GM19455 (cell line): Measurements from ENCODE around the gene NOP14.
A peak's percentile ranks its signal among the peaks of the same experiment; 100 is the strongest.
"Not testable (repeated sequence)": the region's sequence is repeated elsewhere in the genome, so short reads cannot be mapped to it uniquely, and the experiment has no call there.

Experiments
- ATAC-seq: cut with Tn5 transposase; IDR thresholded peaks from one replicate; pipeline ENCODE4 v1.9.1; 2021; ENCODE audit not compliant: unreplicated experiment

Gene NOP14

DNA sequence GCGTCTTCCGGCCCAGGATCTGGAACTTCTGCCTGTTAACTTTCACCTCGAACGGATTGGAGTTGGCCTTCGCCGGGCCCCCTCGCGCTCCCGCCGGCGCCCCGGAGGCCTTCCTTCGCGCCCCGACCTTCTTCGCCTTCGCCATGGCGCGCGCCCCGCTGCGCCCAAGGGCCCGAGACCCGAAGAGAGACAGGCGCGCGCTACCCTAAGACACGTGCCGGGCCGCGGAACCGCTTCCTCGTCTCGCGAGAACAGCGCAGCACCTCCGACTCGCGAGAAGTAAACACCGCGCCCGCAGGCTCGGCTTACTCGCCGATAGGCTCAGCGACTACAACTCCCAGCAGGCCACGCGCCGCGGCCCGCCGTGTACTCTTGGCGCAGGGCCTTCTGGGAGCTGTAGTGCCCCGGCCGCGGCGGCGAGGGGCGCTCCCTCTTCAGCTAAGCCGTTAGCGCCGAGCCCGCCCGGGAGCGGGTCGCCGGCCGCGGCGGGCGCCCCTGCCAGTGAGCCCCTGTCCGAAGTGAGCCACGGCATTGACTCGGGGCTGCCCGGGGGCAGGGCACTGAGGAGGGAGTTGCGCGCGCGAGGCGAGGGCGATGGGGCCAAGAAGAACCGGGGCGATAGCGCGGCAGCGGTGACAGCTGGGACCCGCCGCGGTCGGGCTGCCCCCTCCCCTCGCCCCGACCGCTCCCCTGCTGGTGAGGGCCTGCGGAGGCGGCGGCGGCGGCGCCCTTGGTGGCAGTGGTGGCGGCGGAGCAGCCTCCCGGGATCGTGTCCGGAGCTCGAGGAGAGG, at the start of gene NOP14, which contains the start of gene GRK4:
Gene NOP14, minus strand, starts transcription at position 232 of the 791 bp plus-strand sequence. Its CDS starts 87 bp downstream, at position 145.
Gene GRK4, plus strand, starts transcription at position 397 of the 791 bp plus-strand sequence. CDS start 500 bp downstream, outside the sequence.
- ATAC-seq = peak; percentile 90

DNA sequence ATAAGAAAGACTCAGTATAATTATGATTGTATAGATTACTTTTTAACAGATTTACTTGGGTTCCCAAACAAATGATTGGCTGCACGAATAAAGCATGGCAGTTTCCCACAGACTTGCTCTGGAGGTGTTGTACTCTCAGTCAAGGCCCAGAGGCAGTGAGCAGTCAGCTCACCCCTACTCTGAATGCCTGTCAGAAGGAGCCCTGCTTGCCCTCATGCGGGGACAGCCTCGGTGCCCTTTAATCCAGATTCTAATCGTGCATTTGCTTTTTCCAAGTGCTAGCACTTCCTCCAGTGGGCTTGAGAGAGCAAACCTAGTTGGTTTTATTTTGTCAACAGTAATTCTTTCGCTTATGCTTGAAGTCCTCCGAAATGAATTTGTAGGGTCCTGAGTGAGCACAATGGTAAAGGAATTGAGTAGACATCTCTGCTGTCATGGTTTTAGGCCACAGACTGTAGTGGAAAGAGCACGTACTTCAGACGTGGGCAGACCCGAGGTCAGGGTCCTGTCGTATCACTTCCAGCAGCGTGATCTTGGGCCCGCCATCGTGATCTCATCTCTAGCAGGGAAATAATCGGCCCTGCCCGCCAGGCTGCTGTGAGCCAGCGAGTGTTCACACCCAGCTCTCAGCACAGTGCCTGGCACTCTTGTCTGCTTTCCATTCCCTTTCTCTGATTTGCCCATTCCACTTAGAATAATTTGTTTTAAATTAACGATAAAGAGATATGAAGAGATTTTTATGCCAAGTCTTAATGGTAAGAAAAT, 48.4 kb upstream of the NOP14 start:
- no peak for ATAC-seq

DNA sequence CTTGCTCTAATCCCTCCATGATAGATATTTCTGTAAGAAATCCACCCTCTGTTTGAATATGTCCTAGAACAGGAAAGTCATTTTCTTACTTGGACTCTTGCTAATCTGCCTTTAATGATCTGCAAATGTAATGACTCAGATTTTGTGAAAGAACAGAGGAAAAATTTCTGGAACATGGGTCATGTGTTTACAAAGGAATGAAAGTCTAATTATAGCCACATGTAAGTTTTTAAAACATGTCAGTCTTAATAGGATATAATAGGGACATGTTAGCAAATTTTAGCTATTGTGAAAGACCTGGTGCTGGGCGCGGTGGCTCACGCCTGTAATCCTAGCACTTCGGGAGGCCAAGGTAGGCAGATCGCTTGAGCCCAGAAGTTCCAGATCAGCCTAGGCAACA, 47.8 kb upstream of the NOP14 start:
- no peak for ATAC-seq

DNA sequence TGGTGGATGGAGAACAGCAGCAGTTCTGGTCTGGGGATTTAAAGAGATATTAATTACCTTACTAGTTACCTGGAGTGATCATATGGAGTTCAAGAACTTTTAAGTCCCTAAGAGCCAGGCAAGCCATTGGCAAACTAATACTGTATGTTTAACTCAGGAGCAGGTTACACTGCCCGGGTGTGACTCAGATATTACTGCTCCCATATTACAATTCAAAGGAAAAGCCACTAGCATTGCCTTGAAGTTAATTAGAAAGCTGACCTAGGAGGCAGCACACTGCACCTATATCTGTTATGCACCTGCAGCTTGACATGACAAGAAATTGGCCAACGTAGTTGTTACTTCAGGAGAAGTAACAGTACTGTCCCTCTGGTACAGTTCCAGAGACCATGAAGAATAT, 47.4 kb upstream of the NOP14 start:
- no peak for ATAC-seq

DNA sequence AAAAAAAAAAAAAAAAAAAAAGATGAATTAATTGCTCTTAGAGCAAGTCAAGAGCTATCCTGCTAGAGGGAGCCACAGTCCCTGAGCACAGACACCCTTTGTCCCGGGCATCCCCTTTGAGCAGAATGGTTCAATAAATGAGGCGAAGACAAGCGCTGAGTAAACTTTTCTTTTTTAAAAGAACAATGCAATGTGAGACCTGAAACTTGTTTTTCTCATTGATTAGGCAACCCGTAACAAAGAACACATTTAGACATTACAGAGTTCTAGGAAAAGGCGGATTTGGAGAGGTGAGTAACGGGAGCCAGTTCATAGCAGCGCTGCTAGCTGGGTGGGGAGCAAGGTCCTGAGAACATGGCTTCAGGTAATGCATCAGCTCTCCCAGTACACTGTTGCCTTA, 46.2 kb upstream of the NOP14 start:
- no peak for ATAC-seq

DNA sequence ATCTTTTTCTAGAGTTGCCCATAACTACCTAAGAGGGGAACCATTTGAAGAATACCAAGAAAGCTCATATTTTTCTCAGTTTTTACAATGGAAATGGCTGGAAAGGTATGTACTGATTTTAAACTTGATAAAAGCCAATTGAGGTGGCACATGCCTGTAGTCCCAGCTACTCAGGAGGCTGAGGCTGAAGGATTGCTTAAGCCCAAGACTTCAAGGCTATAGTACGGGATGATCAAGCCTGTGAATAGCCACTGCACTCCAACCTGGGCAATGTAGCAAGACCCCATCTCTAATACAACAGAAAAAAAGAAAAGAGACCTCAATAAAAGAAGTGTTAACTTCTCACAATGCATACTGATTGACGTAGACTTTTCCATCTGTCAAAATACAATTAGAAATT, 44.5 kb upstream of the NOP14 start:
- ATAC-seq = no peak

DNA sequence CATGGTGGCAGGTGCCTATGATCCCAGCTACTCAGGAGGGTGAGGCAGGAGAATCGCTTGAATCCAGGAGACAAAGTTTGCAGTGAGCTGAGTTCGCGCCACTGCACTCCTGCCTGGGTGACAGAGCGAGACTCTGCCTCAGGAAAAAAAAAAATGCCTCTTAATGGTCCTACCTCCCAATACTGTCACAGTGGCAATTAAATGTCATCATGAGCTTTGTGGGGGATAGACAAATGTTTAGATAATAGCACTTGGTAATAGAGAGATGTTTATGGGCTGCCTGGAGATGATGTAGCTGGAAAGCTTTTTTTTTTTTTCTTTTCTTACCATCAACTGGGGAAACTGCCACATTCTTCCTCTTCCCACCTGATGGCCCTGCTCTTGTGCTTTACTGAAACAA, 33.2 kb upstream of the NOP14 start:
- no peak for ATAC-seq

DNA sequence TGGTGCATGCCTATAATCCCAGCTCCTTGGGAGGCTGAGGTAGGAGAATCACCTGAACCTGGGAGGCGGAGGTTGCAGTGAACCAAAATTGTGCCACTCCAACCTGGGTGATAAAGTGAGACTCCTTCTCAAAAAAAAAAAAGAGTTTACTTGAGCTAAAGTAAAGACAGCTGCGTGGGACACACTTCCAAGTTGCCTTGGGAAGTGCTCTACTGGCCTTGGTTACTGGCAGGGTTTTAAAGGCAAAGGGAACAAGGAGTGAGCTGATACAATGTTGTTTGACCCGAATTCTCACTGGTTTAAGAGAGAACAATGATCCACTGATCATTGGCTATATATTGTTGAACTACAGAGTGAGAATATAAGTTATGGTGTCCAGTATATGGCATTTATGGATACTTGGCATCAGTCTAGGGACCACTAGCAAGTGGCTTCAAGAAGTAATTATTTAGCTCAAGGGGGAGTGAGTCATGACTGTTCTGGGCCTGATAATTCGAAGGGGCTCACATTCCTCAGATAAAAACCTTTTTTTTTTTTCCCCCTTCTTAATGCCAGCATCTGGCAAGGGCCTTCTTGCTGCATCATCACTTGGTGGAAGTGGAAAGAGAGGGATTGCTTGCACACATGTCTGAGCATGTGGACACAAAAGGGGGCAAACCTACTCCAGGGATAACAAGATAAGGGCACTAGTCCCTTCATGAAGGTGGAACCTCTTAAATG, 32.5 kb upstream of the NOP14 start:
- ATAC-seq = no peak

DNA sequence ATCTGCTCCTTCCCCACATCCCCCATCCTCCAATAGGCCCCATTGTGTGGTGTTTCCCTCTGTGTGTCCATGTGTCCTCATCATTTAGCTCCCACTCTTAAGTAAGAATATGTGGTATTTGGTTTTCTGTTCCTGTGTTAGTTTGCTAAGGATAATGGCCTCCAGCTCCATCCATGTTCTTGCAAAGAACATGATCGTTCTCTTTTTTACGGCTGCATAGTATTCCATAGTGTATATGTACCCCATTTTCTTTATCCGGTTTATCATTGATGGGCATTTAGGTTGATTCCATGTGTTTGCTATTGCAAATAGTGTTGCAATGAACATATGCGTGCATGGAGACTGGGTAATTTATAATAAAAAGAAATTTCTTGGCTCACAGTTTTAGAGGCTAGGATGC, 31.7 kb upstream of the NOP14 start:
- no peak for ATAC-seq

DNA sequence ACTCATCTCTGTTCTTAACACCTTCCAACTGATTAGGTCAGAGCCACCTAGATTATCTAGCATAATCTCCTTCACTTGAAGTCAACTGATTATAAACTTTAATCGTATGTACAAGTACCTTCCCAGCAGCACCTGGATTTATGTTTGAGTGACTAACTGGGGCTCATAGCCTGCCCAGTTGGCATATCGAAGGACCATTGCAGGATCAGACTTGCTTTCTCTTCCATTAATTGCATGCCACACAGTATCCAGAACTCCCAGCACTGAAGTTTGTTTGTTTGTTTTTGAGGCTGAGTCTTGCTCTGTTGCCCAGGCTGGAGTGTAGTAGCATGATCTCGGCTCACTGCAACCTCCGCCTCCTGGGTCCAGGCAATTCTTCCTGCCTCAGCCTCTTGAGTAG, 28.0 kb upstream of the NOP14 start:
- ATAC-seq = no peak

DNA sequence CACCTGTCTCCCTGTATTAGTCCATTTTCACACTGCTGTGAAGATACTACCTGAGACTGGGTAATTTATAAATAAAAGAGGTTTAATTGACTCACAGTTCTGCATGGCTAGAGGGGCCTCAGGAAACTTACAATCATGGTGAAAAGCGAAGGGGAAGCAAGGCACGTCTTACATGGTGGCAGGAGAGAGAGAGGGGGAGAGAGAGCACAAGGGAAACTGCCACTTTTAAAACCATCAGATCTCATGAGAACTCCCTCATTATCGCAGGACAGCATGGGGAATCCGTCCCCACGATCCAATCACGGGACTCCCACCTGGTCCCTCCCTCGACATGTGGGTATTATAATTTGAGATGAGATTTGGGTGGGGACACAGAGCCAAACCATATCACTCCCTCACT, 20.5 kb upstream of the NOP14 start:
- ATAC-seq = not testable (repeated sequence)

DNA sequence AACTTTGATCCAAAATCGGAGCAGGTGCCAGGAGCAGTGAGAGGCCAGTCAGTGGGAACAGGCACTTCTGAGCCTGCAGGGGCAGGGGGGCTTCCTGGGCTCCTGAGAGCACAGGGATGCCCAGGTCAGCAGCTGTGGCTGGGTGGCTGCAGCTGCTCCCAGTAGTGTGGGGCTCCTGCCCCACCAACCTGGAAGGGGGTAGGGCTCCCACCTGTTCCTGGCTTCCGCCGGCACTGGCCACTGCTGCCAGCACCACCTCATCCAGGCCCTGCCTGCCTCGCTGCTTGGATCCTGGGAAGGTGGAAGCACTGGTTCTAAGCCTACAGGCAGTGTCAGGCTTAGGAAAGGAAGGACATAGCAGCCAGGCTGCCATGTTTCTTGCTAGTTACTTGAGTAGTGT, 18.8 kb upstream of the NOP14 start:
- no peak for ATAC-seq

DNA sequence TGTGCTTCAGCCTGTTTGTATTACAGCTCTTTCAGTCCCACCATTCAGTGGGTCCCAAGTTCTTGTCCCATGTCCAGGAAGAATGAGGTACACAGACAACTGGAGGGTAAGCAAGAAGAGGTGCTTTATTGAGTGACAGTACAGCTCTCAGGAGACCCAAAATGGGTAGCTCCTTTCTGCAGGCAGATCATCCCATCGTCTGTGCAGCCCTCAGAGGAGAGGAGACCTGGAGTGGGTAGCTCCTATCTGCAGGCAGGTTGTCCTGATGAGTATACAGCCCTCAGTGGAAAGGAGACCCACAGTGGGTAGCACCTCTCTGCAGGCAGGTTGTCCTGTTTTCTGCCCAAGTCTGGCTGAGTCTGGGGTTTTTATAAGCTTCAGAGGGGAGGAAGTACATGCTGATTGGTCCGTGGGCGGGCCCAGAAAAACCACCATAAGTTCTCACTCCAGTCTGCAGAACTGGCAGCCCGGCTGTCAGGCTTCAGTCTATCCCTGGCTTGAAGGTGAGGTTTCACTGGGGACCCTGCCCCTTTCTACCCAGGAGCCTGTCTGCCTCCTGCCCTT, 18.1 kb upstream of the NOP14 start:
- no peak for ATAC-seq

DNA sequence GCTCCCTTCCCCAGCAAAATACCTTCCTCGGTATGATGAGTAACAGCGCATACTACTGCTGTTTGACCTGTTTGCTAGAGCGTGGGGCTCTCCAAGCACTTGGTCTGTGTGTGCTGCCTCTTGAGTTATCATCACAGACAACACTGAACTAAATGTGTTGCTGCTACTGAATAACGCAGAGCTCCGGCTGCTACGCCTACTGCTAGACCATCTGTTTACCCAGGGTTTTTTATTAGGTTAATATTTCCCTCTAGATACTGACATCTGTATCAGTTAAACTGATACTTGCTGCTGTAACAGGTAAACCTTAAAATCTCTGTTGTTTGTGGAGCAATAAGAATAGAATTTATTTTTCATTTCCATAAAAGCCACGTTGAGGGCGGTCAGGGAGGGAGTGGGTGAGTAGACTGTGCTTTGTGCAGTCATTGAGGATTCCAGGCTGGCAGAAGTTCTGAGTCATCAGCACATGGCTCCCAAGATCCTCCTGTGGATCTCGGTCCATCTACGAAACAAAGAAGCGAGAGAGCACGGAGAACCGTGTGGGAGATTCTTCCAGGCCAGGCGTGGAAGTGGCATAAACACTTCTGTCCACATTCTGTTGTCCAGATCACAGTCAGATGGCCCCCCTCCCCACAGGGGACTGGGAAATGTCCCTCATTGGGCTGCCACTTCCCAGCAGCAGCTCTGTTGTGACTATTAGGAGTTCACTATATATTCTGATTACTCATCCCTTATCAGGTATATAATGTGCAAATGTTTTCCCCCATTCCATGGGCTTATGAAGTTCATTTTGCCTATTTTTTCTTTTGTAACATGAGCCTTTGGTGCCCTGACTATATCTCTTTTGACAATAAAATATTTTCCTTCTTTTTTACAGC, 14.2 kb upstream of the NOP14 start:
- no peak for ATAC-seq

DNA sequence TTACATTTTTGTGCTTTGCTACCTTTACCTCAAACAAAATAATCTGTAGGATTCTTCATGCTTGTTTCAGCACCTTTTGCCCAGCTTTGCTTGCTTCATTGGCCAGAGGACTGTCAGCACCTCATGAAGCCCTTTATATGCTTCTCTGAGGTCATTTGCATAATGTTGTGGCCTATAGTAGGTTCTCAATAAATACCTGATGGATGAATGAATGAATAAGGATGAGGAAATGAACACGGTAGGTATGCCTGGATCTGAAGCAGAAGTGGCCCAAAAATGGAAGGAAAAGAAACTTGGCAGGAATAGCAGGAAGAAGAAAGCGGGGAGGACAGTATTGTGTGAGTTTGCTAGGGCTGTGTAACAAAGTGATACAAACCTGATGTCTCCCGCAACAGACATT, 8.1 kb upstream of the NOP14 start:
- no peak for ATAC-seq

DNA sequence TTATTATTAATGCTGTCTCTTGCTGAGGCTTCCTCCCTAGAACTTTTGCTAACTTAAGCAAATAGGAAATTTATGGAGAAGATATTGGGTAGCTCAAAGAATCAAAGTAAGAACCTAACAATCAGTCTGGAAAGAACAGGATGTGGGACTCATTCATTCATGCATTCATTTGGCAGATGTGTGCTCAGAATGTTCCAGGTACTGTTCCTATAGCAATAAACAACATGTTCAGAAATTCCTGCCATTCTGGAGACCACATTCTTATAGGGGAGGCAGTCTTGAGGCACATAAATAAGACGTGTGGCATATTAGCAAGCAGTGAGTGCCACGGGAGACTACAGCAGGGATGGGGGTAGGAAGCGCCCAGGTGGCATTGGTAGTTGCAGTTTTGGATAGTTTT, 5.2 kb upstream of the NOP14 start:
- ATAC-seq = no peak

DNA sequence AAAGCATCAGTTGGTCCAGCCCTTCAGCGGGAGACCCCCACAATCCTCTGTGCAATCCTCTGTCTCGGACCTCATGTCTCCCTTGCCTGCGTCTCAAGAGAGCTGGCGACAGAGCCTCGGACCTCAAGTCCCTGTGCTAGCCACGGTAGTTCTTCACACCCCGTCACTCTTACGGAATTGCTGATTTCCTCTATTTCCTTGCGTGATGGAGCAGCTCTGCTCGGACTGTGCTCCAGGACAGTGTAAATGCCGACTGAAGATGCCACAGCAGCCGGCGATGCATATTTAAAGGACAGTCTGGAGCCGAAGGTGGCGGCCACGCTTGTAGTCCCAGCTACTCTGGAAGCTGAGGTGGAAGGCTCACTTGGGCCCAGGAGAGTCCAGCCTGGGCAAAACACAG, 2.1 kb upstream of the NOP14 start:
- no peak for ATAC-seq

DNA sequence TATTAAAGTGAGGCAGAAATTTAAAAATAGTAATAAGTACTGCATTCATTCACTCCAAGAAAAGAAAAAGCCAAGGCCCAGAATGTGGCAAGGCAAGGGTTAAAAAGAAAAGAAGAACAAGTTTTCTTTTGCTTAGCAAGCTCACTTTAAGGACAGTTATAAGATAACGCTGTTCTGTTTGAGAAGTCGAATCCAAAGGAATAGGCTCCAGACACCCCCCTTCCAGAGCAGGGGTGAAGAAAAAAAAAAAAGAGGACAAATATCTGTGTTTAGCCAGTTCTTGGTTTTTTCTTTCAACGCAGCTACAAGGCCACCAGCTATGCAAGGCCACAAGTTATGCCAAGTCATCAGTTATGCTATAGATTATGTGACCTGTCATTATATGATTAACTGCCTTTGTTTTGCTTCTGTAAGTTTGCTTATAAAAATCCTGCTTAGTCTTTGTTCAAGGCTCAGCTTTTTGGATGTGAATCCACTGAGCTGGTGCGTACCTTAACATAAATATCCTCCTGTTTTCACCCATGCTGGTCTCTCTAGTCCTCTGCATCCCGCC, 1.6 kb upstream of the NOP14 start:
- ATAC-seq = no peak

DNA sequence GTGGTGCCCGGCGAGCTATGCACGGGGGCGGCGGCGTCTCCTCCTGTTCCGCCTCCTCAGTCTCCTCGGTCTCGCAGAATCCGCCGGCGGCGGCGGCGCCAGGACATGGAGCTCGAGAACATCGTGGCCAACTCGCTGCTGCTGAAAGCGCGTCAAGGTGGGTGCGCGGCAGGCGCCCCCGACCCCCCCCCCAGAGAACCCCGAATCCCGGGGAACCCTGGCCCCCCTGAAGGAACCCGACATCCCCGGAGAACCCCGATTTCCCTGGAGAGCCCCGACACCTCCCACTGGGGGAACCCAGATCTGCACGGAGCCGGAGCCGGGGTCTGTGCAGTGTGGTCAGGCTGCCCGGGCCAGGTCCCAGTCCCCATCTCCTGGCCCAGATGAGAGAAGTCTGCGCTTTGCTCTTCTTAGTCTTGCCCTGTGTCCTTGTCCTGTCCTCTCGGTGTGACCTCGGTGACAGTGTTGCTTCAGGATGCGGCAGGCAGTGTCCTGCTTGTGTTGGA, 813 bp upstream of the NOP14 start:
- peak; percentile 27 for ATAC-seq

DNA sequence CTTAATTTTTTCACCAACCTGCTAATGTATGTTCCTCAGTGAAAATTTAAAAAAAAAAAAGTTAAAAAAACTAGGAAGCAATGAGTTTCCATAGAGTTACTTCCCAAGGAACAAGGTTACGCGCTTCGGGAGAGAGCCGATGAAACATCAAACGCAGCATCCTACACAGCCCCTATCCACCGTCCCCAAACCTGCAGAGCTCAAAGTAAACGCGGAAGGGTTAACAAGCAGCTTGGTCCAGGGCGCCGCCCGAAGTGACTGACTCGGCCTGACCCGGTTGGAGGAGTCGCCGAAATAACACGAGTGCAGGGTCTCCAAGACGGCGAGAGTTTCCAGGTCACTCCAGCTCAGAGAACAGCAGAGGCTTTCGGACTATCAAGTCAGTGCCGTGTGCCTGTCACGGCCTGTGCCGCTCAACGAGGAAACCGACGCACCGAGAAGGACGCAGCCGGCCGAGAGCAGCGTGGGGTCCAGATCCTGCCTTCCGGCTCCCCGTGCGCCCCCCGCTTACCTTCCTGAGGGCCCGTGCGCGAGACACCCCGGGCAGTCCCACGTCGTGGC, 512 bp downstream of the NOP14 start:
- peak; percentile 26 for ATAC-seq
